GM12801 (cell line): ENCODE measurements around the gene GNPAT.

ENCODE experiments used
- TF ChIP-seq, protein P1 (sequence below): IDR thresholded peaks from one replicate; pipeline ENCODE4 v1.5.1; 2011; ENCODE audit warnings: control low read depth; ENCODE audit not compliant: insufficient read length; ENCODE audit errors: extremely low read depth

GNPAT gene

DNA sequence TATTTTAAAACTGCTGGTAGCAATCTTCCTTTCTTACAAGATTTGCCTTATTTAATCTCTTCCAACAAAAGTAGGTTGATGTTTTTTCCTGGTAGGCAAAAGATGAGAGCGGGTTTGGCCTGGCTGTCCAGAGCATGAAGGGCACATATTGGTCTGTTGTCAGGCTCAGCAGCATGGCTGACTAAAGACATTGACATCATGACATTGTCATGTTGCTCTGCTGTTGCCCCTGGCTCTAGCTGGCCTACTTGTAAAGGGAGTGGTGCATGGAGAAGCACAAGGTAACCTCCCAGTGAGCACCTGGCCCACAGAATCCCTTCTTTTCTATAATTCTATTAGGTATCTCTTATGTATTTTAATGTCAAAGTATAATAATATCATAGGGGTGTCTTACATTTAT lies 23.6 kb downstream of the GNPAT start:
- TF ChIP-seq, protein P1, sequence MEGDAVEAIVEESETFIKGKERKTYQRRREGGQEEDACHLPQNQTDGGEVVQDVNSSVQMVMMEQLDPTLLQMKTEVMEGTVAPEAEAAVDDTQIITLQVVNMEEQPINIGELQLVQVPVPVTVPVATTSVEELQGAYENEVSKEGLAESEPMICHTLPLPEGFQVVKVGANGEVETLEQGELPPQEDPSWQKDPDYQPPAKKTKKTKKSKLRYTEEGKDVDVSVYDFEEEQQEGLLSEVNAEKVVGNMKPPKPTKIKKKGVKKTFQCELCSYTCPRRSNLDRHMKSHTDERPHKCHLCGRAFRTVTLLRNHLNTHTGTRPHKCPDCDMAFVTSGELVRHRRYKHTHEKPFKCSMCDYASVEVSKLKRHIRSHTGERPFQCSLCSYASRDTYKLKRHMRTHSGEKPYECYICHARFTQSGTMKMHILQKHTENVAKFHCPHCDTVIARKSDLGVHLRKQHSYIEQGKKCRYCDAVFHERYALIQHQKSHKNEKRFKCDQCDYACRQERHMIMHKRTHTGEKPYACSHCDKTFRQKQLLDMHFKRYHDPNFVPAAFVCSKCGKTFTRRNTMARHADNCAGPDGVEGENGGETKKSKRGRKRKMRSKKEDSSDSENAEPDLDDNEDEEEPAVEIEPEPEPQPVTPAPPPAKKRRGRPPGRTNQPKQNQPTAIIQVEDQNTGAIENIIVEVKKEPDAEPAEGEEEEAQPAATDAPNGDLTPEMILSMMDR, result no peak

DNA sequence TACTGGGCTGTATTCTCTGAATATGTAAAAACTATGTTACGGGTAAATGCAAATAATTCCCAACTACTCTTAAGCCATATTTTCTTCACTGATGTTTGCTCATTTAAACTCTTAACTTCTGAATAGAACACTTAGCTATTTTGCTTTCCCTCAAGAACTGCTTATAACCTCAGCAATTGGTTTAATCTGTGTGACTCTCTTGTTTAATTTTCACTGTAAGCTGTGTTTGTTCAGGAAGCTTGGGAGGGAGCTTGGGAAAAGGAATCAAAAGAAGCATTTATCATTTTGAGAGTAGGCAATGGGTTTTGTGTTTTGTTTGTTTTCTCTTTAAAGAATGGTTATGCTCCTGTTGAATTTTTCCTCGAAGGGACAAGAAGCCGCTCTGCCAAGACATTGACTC lies 24.4 kb downstream of the GNPAT start:
- TF ChIP-seq, protein P1, result no peak

DNA sequence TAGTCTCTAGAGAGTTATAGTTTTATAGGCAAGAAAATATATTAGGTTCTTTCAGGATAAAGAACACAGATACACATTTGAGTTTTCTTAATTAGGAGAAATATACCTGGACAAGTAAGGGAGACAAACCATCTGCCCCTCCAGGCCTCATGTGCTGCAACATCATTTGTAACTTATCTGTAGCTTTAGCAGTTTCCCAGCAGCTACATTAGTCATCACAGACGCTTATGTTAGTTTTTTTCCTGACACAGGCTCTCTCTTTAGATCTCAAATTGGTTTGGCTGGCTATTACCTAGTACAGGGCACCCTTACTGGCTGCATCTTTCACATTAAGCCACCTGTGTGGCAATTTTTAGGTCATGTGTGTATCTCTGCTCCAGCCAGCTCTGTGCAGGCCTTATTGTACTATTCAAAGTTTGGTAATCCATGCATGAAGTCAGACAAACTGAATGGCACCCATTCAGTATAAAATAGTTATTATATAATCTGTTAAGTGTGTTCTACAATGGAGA lies 25.9 kb downstream of the GNPAT start:
- TF ChIP-seq, protein P1, result no peak

DNA sequence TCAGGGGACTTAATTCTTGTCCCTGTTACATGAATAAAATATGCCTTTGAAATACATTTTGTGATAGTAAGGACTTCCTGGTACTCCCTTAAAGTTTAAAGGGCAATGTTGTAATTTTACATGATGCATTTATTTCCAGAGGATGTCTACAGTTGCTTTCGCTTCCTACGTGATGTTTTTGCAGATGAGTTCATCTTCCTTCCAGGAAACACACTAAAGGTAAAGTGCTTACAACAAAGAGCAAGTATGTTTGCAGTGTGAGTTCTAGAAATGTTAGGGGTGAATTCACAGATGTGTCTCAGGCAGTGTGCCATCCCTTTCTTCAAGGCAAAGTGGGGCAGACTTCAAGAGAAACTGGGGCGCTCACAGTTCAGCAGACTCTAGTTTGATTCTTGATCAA lies 31.2 kb downstream of the GNPAT start:
- TF ChIP-seq, protein P1, result no peak

DNA sequence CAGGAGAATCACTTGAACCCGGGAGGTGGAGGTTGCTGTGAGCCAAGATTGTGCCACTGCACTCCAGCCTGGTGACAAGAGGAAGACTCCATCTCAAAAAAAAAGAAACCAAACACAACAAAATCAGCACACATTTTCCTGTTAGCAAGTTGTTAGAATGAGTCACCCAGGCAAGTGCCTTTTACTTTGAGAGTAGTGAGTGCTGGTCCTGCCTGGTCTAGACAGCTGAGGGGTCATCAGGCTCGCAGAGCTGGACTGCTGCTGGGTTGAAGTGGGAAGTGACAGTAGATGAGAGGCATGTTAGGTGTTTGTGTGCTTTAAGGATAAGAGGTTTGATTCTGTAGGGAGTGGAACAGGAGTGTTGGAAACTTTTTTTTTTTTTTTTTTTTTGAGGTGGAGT lies 31.9 kb downstream of the GNPAT start:
- TF ChIP-seq, protein P1, result no peak

DNA sequence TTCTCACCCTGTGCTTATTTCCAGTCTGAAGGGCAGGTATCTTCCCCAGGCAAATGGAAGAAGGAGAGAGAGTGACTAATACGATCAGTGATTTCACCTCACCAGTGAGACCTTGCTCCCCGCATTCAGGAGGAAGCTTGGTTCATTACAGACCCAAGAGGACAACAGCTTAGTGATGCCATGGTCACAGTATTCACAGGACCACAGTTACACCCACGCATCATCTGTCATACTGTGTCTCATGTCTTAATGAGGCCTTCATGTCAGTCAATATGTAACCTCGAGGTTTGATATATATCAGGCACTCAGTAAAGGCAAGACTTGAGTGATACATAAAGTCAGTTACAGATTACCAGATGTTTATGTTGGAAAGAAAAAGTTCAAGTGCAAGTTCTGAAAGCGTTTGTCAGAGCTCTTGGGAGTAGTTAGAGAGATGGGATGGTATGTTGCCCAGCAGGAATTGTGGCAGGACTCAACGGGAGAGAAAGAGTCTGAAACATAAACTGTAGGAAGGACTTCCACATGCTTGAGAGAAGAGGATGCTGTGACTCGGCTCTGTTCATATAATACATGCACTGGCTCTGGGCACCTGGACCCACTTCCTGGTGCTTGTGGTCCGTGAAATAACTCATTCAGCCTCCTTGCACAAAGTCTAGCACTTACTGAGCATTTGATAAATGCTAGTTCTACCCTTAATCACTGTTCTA lies 33.3 kb downstream of the GNPAT start:
- TF ChIP-seq, protein P1, result no peak

DNA sequence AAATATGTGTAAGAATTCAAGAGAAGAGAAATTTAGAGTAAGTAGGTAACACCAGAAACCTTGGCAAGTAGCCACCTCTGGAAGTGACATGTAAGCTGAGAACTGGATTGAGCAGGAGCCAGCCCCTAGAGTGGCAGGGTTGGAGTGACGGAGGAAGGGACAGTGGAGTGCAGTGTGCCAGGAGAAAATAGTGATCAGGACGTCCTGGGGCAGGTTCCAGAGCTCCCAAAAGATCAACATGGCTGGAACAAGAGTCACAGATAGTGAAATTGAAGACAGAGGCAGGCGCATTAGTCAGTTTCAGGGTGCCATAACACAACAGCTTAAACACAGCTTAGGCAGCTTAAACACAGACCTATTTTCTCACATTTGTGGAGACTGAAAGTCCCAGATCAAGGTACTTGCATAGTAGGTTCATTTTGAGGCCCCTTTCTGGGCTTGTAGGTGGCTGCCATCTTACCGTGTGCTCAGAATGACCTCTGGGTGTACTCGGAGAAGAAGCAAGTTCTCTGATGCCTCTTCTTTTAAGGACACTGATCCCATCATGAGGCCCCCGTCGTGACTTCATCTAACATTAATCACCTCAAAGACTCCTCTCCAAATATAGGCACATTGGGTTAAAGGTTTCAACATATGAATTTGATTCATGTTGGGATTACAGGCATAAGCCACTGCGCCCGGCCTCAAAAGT lies 37.2 kb downstream of the GNPAT start:
- TF ChIP-seq, protein P1, result no peak
